Measurements from ENCODE around the gene MCCC2. TPM values are rescaled to one million over a fixed set of nuclear protein-coding genes. Genes with fewer than 3 reads are reported as not detected.
"Not testable (repeated sequence)": the region's sequence is repeated elsewhere in the genome, so short reads cannot be mapped to it uniquely, and the experiment has no call there.

Gene MCCC2
- total RNA-seq, 1 donor from 2014 or later, result 27.0 TPM

- DNase-seq (ENCODE audit: low read depth), result no peak
Observed at GRCh38 chr5:71596169-71596568, 9.0 kb downstream of the MCCC2 start.

GRCh38 chr5:71597001-71597400 lies 9.9 kb downstream of the MCCC2 start:
- no peak for DNase-seq (ENCODE audit: low read depth)

GRCh38 chr5:71600783-71601182 lies 13.6 kb downstream of the MCCC2 start:
- no peak for DNase-seq (ENCODE audit: low read depth)

GRCh38 chr5:71601222-71602026 lies 14.3 kb downstream of the MCCC2 start:
- DNase-seq (ENCODE audit: low read depth), result peak; percentile 93

GRCh38 chr5:71609916-71610315 lies 22.8 kb downstream of the MCCC2 start:
- DNase-seq (ENCODE audit: low read depth), result not testable (repeated sequence)

- no peak for DNase-seq (ENCODE audit: low read depth)
Observed at GRCh38 chr5:71615809-71616208, 28.7 kb downstream of the MCCC2 start.

- DNase-seq (ENCODE audit: low read depth), result no peak
Observed at GRCh38 chr5:71620630-71621029, 33.5 kb downstream of the MCCC2 start.

GRCh38 chr5:71621268-71621667 lies 34.1 kb downstream of the MCCC2 start:
- DNase-seq (ENCODE audit: low read depth), result no peak

GRCh38 chr5:71621741-71622140 lies 34.6 kb downstream of the MCCC2 start:
- DNase-seq (ENCODE audit: low read depth), result no peak

GRCh38 chr5:71623221-71623794 lies 36.2 kb downstream of the MCCC2 start:
- DNase-seq (ENCODE audit: low read depth), result no peak

- no peak for DNase-seq (ENCODE audit: low read depth)
Observed at GRCh38 chr5:71629950-71630349, 42.8 kb downstream of the MCCC2 start.

- no peak for DNase-seq (ENCODE audit: low read depth)
Observed at GRCh38 chr5:71631070-71631469, 43.9 kb downstream of the MCCC2 start.

- DNase-seq (ENCODE audit: low read depth), result no peak
Observed at GRCh38 chr5:71632168-71632567, 45.0 kb downstream of the MCCC2 start.

- no peak for DNase-seq (ENCODE audit: low read depth)
Observed at GRCh38 chr5:71633255-71634155, 46.4 kb downstream of the MCCC2 start.

GRCh38 chr5:71637133-71637532 lies 50.0 kb downstream of the MCCC2 start:
- no peak for DNase-seq (ENCODE audit: low read depth)

- DNase-seq (ENCODE audit: low read depth), result no peak
Observed at GRCh38 chr5:71640408-71640807, 53.3 kb downstream of the MCCC2 start.

- DNase-seq (ENCODE audit: low read depth), result no peak
Observed at GRCh38 chr5:71645030-71645429, 57.9 kb downstream of the MCCC2 start.

GRCh38 chr5:71650940-71651339 lies 63.8 kb downstream of the MCCC2 start:
- not testable (repeated sequence) for DNase-seq (ENCODE audit: low read depth)

GRCh38 chr5:71651579-71651978 lies 64.4 kb downstream of the MCCC2 start:
- no peak for DNase-seq (ENCODE audit: low read depth)

GRCh38 chr5:71652349-71652748 lies 65.2 kb downstream of the MCCC2 start:
- DNase-seq (ENCODE audit: low read depth), result no peak

- no peak for DNase-seq (ENCODE audit: low read depth)
Observed at GRCh38 chr5:71652803-71653543, 65.8 kb downstream of the MCCC2 start.

Measured in myocyte (in vitro differentiated cells).